ENCODE measurements around the gene LDHAL6B. TPM values are rescaled to one million over a fixed set of nuclear protein-coding genes. Genes with fewer than 3 reads are reported as not detected.

The LDHAL6B gene
- total and polyA plus RNA-seq, 9 of the 15 experiments (the other 6 are each of a cell fraction or from before 2014, with no cell fraction given): not detected

DNA sequence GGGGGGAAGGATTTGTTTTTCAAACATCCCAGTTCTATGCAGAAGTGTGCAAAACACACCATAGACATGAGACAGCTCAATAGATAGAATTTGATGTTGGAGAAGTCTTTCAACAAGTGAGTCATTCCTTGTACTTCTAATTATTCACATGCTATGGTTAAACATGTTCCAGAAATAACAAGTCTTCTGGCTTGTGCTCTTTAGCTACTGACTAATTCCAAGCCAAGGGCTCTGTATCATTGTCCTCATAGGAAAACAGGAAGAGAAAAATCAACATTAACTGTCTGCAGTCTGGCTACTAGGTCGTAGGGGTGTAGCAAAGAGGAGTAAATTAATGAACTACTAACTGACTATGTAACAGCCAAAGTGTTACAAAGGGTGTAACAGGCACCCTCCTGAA lies 25.8 kb downstream of the LDHAL6B start:
- Histone ChIP-seq H3K9ac (ENCODE audit: insufficient read depth in 1 of 2, low read depth in 2 of 2, low read length in 2 of 2) (no peak overlapping the region), H3K27ac (ENCODE audit: extremely low read depth, low read depth, low read length) (no peak overlapping the region), H3K79me2 (ENCODE audit: control insufficient read depth, insufficient read depth, low read length) (no peaks in the 10 kb centered on the region), H3K4me3 (no peak overlapping the region), H3K4me2 (ENCODE audit: insufficient read depth, low read length) (no peak overlapping the region), H3K27me3 (ENCODE audit: control insufficient read depth in 2 of 2, insufficient read depth in 2 of 2, low read length in 2 of 2) (peaks cover 5 to 12% of the 10 kb centered on the region in 2 experiments; a peak in 4 of 5 replicates), H3K36me3 (ENCODE audit: control insufficient read depth, insufficient read depth, low read length) (no peaks in the 10 kb centered on the region), H2AFZ (ENCODE audit: low read depth, low read length) (no peak overlapping the region), H3K9me3 (replicated peaks; ENCODE audit: control insufficient read depth, insufficient read depth, low read depth, low read length) (no peaks in the 10 kb centered on the region), H3K4me1 (replicated peaks in 1 of 2; ENCODE audit: control insufficient read depth in 2 of 2, insufficient read depth in 2 of 2, low read length in 2 of 2) (no peaks in the 10 kb centered on the region), H3K9me1 (ENCODE audit: control insufficient read depth, insufficient read depth, low read length) (no peaks in the 10 kb centered on the region), H4K20me1 (replicated peaks; ENCODE audit: control insufficient read depth, insufficient read depth, low read length) (no peaks in the 10 kb centered on the region)
- DNase-seq (ENCODE audit: extremely low read depth in 1 of 4, low spot score in 3 of 4): no peak
- intact Hi-C loops (cut with micrococcal nuclease): no loop called here
- CTCF ChIA-PET (ENCODE audit: low intra/inter-chr PET ratio): no interaction called here
- WGBS (ENCODE audit: insufficient coverage, low coverage, missing lambda C conversion rate): 7% methylated on average over 1 of the region's 1 CpG
- POLR2A ChIA-PET: no interaction called here
- no TSS peak for BruUV-seq (replicated peaks)
- no peak for ATAC-seq
- TF ChIP-seq HMG20B (CRISPR knock-in tag; IDR thresholded peaks at IDR 0.05) (no peak), SMARCE1 (IDR thresholded peaks at IDR 0.05) (no peak), ZMIZ1 (IDR thresholded peaks at IDR 0.05; ENCODE audit: low read depth in 2 of 2, low read length in 2 of 2) (no peak), HMG20A (CRISPR knock-in tag; conservative IDR thresholded peaks at IDR 0.05) (no peak), CBFA2T2 (conservative IDR thresholded peaks at IDR 0.05) (no peak), BCL6 (CRISPR knock-in tag; IDR thresholded peaks at IDR 0.05) (no peak), MTA3 (IDR thresholded peaks at IDR 0.05; ENCODE audit: borderline replicate concordance) (no peak), PHB (CRISPR knock-in tag; IDR thresholded peaks at IDR 0.05) (no peak), PBX2 (CRISPR knock-in tag; IDR thresholded peaks at IDR 0.05; ENCODE audit: low read depth) (no peak), PBX2 (tag; conservative IDR thresholded peaks at IDR 0.05; ENCODE audit: low read depth) (no peak), ILK (tag; IDR thresholded peaks at IDR 0.05; ENCODE audit: borderline replicate concordance, low read depth) (no peak), KDM1A (IDR thresholded peaks at IDR 0.05) (no peak), SUPT5H (IDR thresholded peaks at IDR 0.05) (no peak), SRSF3 (IDR thresholded peaks at IDR 0.05; ENCODE audit: insufficient read depth, low read length) (no peak), ETS2 (tag; IDR thresholded peaks at IDR 0.05; ENCODE audit: borderline replicate concordance, poor library complexity, severe bottlenecking) (no peak), CHD4 (IDR thresholded peaks at IDR 0.05; ENCODE audit: insufficient read depth, insufficient replicate concordance, low read depth, low read length, poor library complexity, severe bottlenecking) (no peak)
- in situ Hi-C loops (cut with MboI): no loop called here
- no peak for FAIRE-seq
